Kidney epithelial cell (primary cell): ENCODE data around the gene AHNAK2. TPM values are rescaled to one million over a fixed set of nuclear protein-coding genes. Genes with fewer than 3 reads are reported as not detected.

ENCODE experiments used
- DNase-seq: peaks from one replicate; pipeline ENCODE4 v3.0.0-alpha.2; 2010; ENCODE audit warnings: low read depth
- H3K27me3 ChIP-seq: 2 replicates; pipeline ENCODE4 v1.6.0; 2011; ENCODE audit warnings: low read length; ENCODE audit not compliant: control insufficient read depth, insufficient read depth
- H3K36me3 ChIP-seq: 2 replicates; pipeline ENCODE4 v1.5.1; 2011; ENCODE audit warnings: low read length; ENCODE audit not compliant: control insufficient read depth, insufficient read depth
- H3K4me3 ChIP-seq: 2 replicates; pipeline ENCODE4 v1.5.1; 2011; ENCODE audit warnings: low read depth, mild to moderate bottlenecking, control low read depth, low read length
- CTCF ChIP-seq: IDR thresholded peaks from 2 replicates; pipeline ENCODE4 v1.5.1; 2011; ENCODE audit warnings: mild to moderate bottlenecking, moderate library complexity, low read length, control low read depth, inconsistent platforms; ENCODE audit not compliant: insufficient read depth, poor library complexity, severe bottlenecking
- total RNA-seq: library from RNA; depleted of rRNA; stranded (reverse); fragments of >200 nt; gene quantifications from 2 replicates; pipeline ENCODE4 v1.2.3, GENCODE V29; 2015

AHNAK2 gene
- total RNA-seq, 1 donor from 2014 or later: 121 TPM

GRCh38 chr14:104999361-104999760, 21.2 kb upstream of the AHNAK2 start:
- no peak for TF ChIP-seq CTCF
- H3K27me3 ChIP-seq: no peaks in the 10 kb centered on the region

GRCh38 chr14:104998801-104999200, 20.6 kb upstream of the AHNAK2 start:
- Histone ChIP-seq H3K4me3 (no peak overlapping the region), H3K27me3 (no peaks in the 10 kb centered on the region), H3K36me3 (no peaks in the 10 kb centered on the region)
- no peak for TF ChIP-seq CTCF
- DNase-seq: no peak

More at GRCh38 chr14:104999361-104999760, 21.2 kb upstream of the AHNAK2 start:
- Histone ChIP-seq H3K36me3 (no peaks in the 10 kb centered on the region), H3K4me3 (no peak overlapping the region)
- DNase-seq: no peak

- no peak for DNase-seq
- Histone ChIP-seq H3K27me3 (no peaks in the 10 kb centered on the region), H3K36me3 (peaks cover 1% of the 10 kb centered on the region), H3K4me3 (no peak overlapping the region)
- no peak for TF ChIP-seq CTCF
Measured at GRCh38 chr14:104996483-104996882, 18.3 kb upstream of the AHNAK2 start.

GRCh38 chr14:104996032-104996431, 17.9 kb upstream of the AHNAK2 start:
- peaks cover 1% of the 10 kb centered on the region for H3K36me3 ChIP-seq
- no peak for TF ChIP-seq CTCF
- no peak for DNase-seq

GRCh38 chr14:104994978-104995377, 16.8 kb upstream of the AHNAK2 start:
- TF ChIP-seq CTCF: no peak
- DNase-seq: no peak
- no peak overlapping the region for H3K4me3 ChIP-seq
- H3K27me3 ChIP-seq: no peaks in the 10 kb centered on the region
- peaks cover 1% of the 10 kb centered on the region for H3K36me3 ChIP-seq

More at GRCh38 chr14:104996032-104996431, 17.9 kb upstream of the AHNAK2 start:
- H3K27me3 ChIP-seq: no peaks in the 10 kb centered on the region
- H3K4me3 ChIP-seq: no peak overlapping the region

- DNase-seq: no peak
- TF ChIP-seq CTCF: no peak
- H3K36me3 ChIP-seq: peaks cover 1% of the 10 kb centered on the region
- no peaks in the 10 kb centered on the region for H3K27me3 ChIP-seq
- H3K4me3 ChIP-seq: no peak overlapping the region
Measured at GRCh38 chr14:104993808-104994591, 15.8 kb upstream of the AHNAK2 start.
